Measurements from ENCODE around the gene HELZ.
"Not testable (repeated sequence)": the region's sequence is repeated elsewhere in the genome, so short reads cannot be mapped to it uniquely, and the experiment has no call there.

The HELZ gene

DNA sequence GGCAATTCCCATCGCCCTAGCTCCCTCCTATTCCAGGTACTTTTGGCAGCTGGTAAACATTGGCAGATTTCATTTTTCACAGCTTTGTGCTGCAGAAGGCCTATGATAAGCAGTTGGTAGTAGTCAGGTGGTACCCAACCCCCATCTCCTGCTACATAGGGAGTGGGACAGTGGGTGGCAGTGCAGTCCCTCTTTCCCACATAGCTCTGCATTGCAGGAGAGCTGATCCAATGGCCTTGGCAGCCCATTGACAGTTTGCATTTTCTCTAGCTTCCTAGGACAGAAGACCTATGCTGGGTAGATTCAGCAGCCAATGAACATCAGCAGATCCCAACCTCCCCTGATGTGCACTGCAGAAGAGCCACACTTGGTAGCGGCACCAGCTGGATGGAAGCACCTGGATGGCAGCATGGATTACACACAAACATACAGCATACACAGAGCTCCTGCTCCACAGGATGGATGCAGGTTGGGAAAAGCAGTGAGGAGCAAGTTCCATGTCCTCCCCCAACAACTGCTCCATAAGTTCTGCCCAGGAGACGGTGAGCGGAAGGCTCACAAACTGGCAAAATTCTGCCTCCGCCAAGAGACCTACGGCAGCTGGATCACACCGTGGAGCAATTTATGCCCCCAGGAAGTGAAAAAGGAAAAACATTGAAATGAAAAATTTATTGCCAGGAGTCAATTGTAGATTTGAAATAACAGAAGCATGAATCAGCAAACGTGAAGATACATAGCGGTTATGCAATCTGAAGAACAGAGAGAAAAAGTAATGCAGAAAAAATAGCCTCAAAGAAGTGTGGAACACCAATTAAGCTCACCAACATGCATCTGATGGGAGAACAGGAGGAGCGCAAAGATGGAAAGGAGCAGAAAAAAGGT is 105.0 kb downstream of the HELZ start:
- no peak for DNase-seq

DNA sequence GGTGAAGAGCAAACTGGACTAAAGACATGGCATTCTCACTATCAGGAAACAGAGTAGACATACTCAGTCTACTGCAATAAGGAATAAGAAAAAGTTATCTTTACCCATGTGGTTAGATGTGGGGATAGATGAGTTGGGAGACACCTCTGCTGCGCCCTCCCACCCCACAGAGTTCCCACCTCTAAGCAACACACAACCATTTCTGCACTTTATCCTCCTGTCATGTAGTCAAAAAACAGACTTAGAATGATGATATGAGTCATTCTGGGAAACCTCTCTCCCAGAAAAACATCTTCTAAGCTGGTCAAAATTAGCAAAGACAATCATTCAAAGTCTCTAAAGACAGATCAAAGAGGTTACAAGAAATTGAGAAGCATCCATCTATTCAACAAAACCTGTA is 105.7 kb downstream of the HELZ start:
- no peak for DNase-seq

DNA sequence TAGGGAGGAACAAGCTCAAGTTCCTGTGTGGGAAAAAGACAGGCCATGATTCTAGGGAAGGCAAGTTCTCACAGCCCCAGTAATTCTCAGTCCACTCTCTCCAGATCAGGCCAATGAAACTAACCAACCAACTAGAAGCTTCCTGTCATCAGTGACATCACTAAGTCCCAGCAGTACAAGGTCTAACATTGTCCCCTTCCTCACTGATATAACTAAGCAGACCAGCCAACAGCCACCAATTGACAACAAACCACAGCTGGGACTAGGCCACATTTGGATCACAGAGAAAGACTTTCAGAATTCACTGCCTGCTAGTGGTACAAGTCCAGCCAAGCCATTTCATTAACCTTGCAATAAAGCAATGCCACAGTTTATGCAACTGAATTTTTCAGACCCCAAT is 106.6 kb downstream of the HELZ start:
- DNase-seq: no peak

DNA sequence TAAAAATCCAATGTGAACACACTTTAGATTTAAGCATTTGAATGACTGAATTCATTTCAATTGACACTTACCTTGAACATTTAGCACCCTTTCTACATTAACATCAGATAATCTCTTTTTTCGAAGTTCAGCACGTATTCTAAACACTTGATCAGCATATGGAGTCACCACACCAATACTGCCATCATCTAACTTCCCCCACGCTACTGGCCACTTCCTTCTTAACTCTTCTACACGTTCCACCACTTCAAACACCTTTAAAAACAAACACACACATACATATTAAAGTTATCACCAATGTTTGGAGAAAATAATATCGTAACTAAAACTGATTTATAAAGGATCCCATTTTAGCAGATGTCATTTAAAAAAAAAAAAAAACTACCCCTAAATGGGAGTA is 107.1 kb downstream of the HELZ start:
- no peak for DNase-seq

DNA sequence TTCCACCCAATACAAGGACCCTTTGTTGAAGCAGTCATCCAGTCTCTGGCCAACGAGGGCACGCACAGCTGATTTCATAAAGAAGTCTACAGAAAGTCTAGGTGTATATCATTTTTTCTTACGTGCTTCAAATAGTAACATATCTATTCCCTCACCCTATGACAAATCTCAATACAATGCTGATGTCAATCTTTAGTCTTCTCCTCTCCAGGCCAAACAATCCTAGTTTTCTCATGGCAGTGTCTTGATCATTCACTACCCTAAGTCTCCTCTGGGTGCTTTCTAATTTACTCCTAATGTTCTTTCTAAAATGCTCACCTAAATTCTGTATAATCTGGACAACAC is 108.0 kb downstream of the HELZ start:
- DNase-seq: no peak

DNA sequence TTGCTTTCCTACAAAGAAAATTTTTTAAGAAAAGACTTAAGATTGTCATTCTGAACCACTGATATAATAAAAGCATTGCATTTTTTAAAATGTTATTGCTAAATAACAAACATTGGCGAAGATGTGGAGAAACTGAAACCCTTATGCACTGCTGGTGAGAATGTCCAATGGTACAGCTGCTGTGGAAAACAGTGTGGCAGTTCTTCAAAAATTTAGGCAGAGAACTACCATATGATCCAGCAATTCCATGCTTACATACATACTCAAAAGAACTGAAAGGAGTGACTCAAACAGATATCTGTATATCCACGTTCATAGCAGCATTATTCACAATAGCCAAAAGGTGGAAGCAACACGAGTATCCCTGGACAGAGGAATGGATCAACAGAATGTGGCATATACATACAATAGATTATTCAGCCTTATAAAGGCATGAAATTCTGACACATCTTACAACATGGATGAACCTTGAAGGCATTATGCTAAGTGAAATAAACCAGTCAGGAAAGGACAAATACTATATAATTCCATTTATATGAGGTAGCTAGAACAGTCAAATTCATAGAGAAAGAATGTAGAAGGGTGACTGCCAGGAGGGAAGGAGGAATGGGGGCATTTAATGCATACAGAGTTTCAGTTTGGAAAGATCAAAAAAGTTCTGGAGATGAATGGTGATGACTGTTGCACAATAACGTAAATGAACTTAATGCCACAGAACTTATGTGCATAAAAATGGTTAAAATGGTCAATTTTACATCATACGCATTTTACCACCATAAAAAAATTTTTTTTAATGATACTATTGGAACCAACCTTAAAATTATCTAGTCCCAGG is 108.6 kb downstream of the HELZ start:
- no peak for DNase-seq

DNA sequence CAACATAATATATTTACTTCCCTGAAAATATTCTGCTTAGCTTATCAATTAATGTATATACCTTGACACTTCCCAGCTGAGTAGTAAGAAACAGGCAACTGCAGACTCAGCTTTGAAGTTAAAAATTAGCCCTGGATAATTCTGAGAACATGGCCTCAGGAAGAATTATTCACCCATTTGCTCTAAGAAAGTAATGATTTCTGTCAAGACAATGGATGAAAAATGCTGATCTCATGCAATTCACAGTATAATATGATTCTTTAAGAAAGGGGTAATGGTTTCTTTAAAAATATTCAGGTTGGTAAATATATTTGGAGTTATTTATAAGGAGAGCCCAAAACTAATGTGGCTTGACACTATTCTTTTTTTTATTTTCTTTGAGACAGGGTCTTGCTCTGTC is 111.8 kb downstream of the HELZ start:
- no peak for DNase-seq

DNA sequence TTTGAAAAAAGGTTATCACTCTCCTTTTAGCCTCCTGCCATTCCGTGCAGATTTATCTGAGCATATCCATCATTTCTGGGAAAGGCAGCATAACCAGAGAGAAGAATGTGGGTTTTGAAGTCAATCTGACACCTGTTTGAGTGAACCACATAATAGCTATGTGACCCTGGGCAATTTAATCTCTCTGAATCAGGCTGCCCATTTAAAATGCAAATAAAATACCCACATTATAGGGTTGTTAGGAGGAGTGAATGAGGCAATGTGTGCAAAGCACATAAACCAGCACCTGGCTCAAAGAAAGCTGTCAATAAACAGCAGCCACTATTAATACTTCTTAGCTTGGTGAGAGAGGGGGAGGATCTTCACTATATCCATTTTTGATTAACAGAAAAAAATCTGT is 112.6 kb downstream of the HELZ start:
- no peak for DNase-seq

DNA sequence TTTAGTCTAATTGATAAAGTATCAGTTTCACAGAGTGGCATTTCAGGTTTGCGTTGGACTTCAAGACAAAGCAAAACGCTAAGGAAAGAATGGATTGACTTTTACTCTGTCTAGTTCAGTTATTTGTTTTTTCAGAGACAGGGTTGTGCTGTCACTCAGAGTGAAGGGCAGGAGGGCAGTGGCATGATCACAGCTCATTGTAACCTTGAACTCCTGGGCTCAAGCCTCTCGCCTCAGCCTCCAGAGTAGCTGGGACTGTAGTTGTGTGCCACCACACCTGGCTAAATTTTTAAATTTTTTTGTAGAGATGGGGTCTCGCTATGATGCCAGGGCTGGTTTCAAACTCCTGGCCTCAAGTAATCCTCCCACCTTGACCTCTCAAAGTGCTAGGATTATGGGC is 114.2 kb downstream of the HELZ start:
- DNase-seq: no peak

DNA sequence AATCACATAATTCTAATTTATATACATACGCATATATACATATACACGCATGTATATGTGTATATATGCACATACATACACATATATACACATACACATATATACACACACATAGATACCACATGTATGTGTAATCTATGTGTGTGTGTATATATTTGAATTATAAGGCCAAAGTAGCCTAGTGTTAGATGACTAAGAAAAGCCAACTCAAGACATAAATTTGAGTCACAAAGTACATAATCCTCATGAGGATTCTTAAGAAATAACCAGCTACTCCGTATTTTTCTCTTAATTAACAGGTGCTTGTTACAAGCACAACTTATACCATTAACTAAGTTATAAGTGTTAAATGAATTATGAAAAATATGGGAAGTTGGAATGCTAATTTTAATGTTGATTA is 115.7 kb downstream of the HELZ start:
- DNase-seq: no peak

DNA sequence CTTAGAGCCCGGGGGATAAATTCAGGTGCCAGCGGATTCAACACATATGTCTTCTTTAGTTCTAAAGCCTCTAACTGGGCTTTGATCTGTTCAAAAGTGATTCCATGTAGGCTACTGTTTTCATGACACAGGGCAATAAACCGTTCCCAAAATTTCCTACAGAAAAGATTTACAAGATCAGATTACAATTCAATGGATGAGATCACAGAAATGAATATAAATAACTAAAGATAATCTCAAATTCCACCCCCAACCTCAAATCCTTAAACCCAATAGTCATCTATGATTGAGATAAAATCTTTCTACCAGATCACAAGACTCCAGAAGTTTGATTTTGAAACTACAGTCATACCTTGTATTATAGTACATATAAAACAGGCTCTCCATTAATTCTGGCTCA is 116.3 kb downstream of the HELZ start:
- no peak for DNase-seq

DNA sequence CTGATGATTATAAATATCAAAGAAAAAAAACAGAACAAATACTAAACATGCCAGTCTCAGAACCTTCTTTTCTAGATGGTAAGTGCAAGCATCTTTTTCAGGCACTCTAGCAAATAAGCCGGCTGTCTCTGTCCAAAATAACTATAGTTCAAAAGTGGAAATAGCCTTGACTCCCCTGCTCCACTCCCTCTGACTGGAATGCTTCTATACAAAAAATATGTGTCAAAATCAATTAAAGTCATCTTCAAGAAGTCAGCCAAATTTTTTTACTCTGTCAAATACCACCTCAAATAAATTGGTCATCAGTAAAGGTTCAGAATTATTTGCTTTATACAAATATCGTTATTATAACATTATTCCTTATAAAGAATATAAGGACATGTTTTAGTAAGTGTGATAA is 117.1 kb downstream of the HELZ start:
- no peak for DNase-seq

DNA sequence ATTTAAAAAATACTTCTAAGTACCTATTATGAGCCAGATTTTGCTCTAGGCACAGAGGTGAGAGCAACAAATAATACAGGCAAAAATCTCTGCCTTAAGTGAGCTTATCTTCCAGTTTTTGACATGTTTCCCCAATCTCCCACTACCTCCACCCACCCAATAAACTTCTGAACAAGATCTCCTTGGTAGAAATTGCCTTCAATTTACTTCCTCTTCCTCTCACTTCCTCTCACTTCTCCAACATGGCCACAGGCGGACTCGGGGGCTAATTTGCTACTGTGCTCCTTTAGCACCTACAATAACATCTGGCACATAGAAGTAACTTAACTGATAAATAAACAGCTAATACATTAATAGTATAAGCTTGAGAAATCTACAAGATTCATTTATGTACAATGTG is 118.0 kb downstream of the HELZ start:
- DNase-seq: no peak

DNA sequence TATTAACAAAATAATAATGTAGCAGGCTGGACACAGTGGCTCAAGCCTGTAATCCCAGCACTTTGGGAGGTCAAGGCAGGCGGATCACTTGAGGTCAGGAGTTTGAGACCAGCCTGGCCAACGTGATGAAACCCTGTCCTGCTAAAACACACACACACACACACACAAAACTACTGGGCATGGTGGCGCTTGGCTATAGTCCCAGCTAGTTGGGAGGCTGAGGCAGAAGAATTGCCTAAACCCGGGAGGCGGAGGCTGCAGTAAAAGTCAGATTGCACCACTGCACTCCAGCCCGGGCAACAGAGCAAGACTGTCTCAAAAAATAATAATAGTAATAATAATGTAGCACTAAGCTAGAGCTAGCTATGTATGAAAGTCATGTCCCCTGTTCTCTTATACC is 118.5 kb downstream of the HELZ start:
- DNase-seq: not testable (repeated sequence)

DNA sequence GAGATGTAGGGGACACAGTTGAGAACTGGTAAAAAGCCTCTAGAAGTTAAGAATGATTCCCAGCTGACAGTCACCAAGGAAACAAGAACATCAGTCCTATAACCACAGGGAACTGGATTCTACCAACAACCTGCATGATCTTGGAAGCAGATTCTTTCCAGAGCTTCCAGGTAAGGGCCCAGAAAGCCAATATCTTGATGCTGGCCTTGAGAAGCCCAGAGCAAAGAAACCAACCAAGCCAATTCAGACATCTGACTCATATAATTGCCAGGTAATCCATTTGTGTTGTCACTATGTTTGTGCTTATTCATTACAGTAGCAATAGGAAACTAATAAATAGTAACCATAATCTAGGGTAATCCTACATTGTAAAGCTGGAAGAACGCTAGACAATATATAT is 119.1 kb downstream of the HELZ start:
- no peak for DNase-seq

DNA sequence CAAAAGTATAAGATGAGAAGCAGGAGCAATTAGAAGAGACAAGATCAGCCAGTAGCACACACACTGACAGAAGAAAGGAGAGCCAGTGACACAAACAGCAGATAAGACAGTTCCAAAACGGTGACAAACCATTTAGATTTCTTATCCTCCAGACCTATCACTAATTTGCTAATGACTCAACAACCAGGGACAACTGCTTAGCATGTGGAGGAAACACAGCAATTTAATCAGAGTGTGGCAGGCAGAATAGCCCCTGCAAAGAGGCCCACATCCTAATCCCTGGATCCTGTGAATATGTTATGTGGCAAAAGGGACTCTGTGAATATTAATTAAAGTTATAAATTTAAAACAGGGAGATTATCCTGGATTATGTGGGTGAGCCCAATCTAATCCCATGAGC is 119.6 kb downstream of the HELZ start:
- no peak for DNase-seq

DNA sequence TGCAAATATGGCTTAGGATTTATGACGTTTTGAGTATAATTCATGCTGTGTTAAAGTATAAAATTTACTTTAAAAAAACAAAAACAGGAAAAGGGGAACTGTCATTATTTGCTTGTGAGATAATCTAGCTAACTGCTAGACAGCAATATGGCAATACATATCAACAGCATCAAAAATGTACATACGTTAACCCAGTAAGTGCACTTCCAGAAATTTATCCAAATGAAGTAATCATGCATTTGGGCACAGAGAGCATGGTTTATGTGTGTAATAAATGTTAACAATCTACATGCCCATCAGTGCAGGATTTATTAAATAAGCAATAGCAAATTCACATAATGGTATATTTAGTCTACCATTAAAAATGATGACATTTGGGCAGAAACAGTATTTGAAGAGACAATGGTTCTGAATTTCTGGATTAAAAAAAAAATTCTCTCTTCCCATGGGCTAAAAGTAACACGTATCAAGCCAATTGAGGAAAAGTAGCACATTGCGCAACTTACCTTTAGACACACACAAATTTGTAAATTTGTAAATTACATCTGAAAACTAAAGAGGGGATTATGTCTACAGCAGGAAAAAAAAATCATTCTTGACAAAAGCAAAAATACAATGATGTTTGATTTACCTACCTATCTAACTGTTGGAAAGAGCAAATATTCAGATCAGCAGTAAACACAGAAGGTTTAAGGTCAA is 120.4 kb downstream of the HELZ start:
- no peak for DNase-seq

DNA sequence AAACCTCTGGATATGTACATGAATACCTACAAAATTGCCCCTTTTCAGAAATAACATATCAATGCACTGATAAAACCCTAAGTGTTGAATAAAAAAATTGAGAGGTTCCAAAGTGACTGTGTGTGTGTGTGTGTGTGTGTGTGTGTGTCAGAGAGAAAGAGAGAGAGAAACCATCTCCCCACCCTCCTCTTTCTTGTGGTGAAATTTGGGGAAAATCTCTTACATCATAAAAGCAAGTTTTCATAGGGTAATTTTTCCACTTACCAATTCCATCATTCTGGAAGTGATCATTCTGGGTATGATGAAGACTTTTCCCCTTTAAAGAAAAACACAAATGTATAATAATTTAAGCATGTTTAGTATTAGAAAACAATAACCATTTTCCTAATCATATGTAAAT is 121.3 kb downstream of the HELZ start:
- no peak for DNase-seq

DNA sequence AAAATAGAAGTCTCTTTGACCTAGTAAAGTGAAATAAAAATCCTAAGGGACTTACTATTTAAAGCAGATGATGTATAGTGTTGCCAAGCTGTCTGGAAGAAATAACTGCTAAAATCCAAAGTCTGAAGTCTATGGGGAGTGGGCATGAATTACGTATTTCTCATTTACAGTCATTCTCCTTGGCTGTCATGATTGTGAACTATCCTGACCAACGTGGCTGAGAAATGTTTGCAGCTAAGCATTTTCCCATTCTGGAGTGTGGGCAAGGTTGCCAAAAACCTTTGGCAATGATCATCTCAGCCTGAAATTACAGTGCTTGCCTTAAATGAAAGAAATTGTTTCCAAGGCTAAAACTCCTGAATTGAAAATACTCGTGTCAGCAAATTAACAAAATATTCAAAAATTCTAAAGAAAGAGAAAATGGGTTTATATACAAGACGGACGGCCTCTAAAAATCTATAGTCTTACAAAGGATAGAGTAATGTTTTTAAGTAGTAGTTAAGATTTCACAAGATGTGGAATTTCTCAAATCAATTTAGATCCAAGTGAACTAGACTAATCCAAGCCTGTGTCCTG is 123.6 kb downstream of the HELZ start:
- no peak for DNase-seq

DNA sequence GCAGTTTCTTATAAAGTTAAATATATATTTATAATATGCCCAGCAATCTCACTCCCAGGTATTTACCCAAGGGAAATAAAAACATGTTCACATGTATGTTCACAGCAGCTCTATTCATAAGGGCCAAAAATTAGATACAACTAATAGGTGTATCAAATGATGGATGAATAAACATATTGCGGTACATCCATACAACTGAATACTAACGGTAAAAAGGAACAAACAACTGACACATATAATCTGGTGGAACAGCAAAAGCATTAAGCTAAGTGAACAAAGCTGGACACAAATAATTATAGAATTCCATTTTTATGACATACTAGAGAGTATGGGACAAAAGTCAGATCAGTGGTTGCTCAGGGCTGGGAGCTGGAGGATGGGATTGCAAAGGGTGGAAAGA is 125.9 kb downstream of the HELZ start:
- no peak for DNase-seq

DNA sequence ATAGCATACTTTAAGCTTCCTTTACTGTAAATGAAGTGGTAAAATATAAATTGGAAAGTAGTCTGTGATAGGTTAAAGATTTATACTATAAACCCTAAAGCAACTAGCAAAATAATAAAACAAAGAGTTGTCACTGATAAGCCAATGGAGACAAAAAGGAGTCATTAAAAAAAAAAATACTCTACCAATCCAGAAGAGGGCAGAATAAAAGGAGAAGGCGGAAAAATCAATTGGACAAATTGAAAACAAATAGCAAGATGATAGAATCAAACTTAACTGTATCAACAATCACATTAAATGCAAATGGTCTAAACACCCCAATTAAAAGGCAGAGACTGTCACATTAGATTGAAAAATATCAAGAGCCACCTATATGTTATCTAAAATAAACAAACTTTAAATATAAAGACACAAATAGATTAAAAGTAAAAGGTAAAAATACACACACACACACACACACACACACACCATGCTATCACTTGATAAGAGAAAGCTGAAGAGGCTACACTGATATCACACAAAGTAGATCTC is 128.9 kb downstream of the HELZ start:
- no peak for DNase-seq

DNA sequence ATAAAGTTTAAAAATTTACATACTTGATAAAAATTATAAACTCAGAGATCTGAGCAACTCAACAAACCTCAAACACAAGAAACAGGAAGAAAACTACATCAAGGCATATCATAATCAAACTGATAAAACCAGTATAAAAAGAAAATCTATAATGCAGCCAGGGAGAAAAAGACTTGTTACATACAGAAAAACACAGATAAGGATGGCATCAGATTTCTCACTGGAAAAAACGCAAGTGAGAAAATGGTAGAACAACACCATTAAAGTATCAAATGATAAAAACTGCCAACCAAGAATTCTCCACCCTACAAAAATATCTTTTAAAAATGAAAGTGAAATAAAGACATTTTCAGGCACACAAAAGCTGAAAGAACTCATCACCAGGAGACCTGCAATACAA is 129.6 kb downstream of the HELZ start:
- DNase-seq: no peak

DNA sequence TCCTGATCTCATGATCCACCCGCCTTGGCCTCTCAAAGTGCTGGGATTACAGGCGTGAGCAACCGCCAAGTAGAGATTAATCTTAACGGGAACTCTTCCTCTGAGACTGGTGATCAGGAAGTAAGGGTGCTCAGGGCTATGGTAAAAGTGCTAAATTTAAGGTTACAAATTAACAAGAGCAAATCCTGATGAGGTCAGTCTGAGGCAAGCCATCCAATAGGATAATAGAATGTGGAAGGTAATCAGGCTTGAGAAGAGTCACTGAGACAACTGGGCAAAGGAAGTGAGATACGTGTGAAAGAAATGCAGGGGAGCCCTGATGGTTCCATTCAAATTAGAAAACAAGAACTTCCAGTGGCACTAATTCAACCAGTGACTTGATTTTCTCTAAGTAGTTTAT is 131.5 kb downstream of the HELZ start:
- no peak for DNase-seq
